Body of pancreas (tissue), 4 donors: Measurements from ENCODE around the gene ZNF384.

Experiments used
- POLR2A ChIP-seq, 3 donors: fragments of 450-650 bp; IDR thresholded peaks; one replicate each; pipeline ENCODE4 v1.6.1; 2016; ENCODE audit warnings: antibody characterized with exemption in 3 of 3, mild to moderate bottlenecking in 2 of 3
- TF ChIP-seq, protein P1 (sequence below), 7 experiments: fragments of 450-650 bp in 4 of 7; fragments of 200-600 bp in 3 of 7; sonication (generic) in 3 of 7; IDR thresholded peaks; one replicate each; pipeline ENCODE4 v1.5.1; 2016 to 2019; ENCODE audit warnings: antibody characterized with exemption in 7 of 7

GRCh38 chr12:6688999-6689882 is at the start of gene ZNF384:
- TF ChIP-seq, protein P1, sequence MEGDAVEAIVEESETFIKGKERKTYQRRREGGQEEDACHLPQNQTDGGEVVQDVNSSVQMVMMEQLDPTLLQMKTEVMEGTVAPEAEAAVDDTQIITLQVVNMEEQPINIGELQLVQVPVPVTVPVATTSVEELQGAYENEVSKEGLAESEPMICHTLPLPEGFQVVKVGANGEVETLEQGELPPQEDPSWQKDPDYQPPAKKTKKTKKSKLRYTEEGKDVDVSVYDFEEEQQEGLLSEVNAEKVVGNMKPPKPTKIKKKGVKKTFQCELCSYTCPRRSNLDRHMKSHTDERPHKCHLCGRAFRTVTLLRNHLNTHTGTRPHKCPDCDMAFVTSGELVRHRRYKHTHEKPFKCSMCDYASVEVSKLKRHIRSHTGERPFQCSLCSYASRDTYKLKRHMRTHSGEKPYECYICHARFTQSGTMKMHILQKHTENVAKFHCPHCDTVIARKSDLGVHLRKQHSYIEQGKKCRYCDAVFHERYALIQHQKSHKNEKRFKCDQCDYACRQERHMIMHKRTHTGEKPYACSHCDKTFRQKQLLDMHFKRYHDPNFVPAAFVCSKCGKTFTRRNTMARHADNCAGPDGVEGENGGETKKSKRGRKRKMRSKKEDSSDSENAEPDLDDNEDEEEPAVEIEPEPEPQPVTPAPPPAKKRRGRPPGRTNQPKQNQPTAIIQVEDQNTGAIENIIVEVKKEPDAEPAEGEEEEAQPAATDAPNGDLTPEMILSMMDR (IDR thresholded peaks at IDR 0.05) = peak in 4 of 7 experiments; percentile 59 to 61 (median 60)
- TF ChIP-seq POLR2A (IDR thresholded peaks at IDR 0.05) = peak; percentile 34 to 75 (median 67)
